ENCODE results near the gene ABCC2.

ABCC2 gene

DNA sequence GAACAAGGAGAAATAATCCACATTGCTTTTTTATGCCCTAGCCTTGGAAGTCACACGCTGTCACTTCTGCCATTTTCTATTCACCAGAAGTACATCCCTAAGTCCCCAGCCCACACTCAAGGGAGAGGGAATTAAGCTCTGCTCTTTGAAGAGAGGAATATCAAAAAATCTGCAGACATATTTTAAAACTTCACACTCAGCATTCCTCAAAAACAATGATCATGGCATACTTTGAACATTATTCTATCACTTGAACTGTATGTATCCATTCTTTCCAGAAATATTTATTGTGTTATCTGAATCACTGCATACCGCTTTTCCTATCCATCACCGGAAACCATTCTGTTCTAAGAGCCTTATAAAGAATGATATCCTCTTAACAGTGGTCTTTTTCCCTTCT lies 9.4 kb downstream of the ABCC2 start:
- H3K9ac ChIP-seq (ENCODE audit: low read length), result no peak overlapping the region
- no peaks in the 10 kb centered on the region for H3K4me1 ChIP-seq (ENCODE audit: control insufficient read depth, insufficient read depth, low read length)
- no peak overlapping the region for H3K4me3 ChIP-seq (ENCODE audit: low read depth, low read length)
- H3K36me3 ChIP-seq (ENCODE audit: control insufficient read depth, insufficient read depth, low read length), result no peaks in the 10 kb centered on the region
- no peaks in the 10 kb centered on the region for H3K27me3 ChIP-seq (ENCODE audit: control insufficient read depth, insufficient read depth, low read length)
- no peaks in the 10 kb centered on the region for H3K9me3 ChIP-seq (ENCODE audit: control insufficient read depth, insufficient read depth, low read depth, low read length)
- no peak overlapping the region for H3K27ac ChIP-seq (ENCODE audit: low read depth, low read length)

DNA sequence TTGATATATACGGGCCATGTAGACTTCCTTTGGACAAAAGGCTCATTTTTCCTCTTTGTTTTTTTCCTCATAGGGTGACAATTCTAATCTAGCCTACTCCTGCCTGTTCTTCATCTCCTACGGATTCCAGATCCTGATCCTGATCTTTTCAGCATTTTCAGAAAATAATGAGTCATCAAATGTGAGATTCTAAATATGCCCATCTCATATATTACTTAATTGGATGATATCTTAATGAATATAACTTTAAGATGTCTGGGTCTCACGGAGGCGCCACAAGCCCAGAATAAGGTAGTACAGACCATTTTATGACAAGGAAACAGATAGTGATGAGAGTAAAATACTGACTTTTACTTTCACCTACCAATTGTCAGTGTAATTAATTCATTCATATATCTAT lies 11.4 kb downstream of the ABCC2 start:
- no peaks in the 10 kb centered on the region for H3K9me3 ChIP-seq (ENCODE audit: control insufficient read depth, insufficient read depth, low read depth, low read length)
- H3K27me3 ChIP-seq (ENCODE audit: control insufficient read depth, insufficient read depth, low read length), result no peaks in the 10 kb centered on the region
- H3K9ac ChIP-seq (ENCODE audit: low read length), result no peak overlapping the region
- no peak overlapping the region for H3K27ac ChIP-seq (ENCODE audit: low read depth, low read length)
- no peaks in the 10 kb centered on the region for H3K36me3 ChIP-seq (ENCODE audit: control insufficient read depth, insufficient read depth, low read length)
- no peak overlapping the region for H3K4me3 ChIP-seq (ENCODE audit: low read depth, low read length)
- H3K4me1 ChIP-seq (ENCODE audit: control insufficient read depth, insufficient read depth, low read length), result no peaks in the 10 kb centered on the region

DNA sequence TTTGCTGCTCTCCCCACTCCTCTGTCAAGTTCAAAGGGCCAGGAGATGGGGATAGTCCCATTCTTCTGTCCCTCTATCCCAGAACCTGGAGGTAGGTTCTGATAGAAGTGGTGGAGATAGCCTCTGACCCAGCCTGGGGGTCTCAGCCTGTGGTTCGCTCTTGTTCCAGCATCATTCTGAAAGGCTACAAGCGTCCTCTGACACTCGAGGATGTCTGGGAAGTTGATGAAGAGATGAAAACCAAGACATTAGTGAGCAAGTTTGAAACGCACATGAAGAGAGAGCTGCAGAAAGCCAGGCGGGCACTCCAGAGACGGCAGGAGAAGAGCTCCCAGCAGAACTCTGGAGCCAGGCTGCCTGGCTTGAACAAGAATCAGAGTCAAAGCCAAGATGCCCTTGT lies 14.5 kb downstream of the ABCC2 start:
- Histone ChIP-seq H3K4me3 (ENCODE audit: low read depth, low read length) (no peak overlapping the region), H3K27me3 (ENCODE audit: control insufficient read depth, insufficient read depth, low read length) (no peaks in the 10 kb centered on the region), H3K27ac (ENCODE audit: low read depth, low read length) (no peak overlapping the region), H3K4me1 (ENCODE audit: control insufficient read depth, insufficient read depth, low read length) (no peaks in the 10 kb centered on the region), H3K9me3 (ENCODE audit: control insufficient read depth, insufficient read depth, low read depth, low read length) (no peaks in the 10 kb centered on the region), H3K36me3 (ENCODE audit: control insufficient read depth, insufficient read depth, low read length) (no peaks in the 10 kb centered on the region), H3K9ac (ENCODE audit: low read length) (no peak overlapping the region)

DNA sequence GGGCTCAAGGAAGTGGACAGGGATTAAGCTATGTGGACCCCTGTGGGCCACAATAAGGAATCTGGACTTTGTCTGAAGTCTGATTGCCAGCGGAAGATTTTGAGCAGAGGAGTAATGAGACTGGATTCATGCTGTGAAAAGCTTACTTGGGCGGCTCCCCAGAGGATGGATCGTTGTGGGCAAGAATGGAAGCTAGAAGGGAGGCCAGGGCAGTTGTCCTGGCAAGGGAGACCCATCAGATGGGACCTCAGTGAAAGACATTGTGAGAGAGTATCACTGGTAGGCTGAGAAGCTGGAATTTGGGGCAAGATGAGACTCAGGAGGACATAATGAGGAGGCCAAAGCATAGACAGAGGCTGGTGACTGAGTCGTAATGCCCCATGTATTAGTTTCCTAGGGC lies 15.6 kb downstream of the ABCC2 start:
- no peaks in the 10 kb centered on the region for H3K36me3 ChIP-seq (ENCODE audit: control insufficient read depth, insufficient read depth, low read length)

DNA sequence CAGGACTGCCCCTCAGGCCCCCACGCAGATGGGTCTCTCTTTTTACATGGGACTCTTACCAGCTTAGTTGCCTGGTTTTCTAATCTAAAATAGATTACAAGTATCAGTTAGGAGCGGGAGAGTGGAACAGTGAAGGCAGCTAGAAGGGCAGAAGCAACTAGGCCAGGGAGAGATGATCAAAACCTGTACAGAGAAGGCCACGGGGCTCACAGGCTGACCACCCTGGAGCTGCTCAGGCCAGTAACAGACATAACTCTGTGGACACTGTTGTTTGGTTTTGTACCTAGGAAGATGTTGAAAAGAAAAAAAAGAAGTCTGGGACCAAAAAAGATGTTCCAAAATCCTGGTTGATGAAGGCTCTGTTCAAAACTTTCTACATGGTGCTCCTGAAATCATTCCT lies 16.5 kb downstream of the ABCC2 start:
- H3K27me3 ChIP-seq (ENCODE audit: control insufficient read depth, insufficient read depth, low read length), result no peaks in the 10 kb centered on the region
- no peaks in the 10 kb centered on the region for H3K9me3 ChIP-seq (ENCODE audit: control insufficient read depth, insufficient read depth, low read depth, low read length)
- no peaks in the 10 kb centered on the region for H3K4me1 ChIP-seq (ENCODE audit: control insufficient read depth, insufficient read depth, low read length)
- no peaks in the 10 kb centered on the region for H3K36me3 ChIP-seq (ENCODE audit: control insufficient read depth, insufficient read depth, low read length)
- no peak overlapping the region for H3K4me3 ChIP-seq (ENCODE audit: low read depth, low read length)
- no peak overlapping the region for H3K27ac ChIP-seq (ENCODE audit: low read depth, low read length)
- H3K9ac ChIP-seq (ENCODE audit: low read length), result no peak overlapping the region

More for the DNA sequence above, 15.6 kb downstream of the ABCC2 start:
- H3K4me3 ChIP-seq (ENCODE audit: low read depth, low read length), result no peak overlapping the region
- no peak overlapping the region for H3K9ac ChIP-seq (ENCODE audit: low read length)
- no peaks in the 10 kb centered on the region for H3K27me3 ChIP-seq (ENCODE audit: control insufficient read depth, insufficient read depth, low read length)
- no peaks in the 10 kb centered on the region for H3K9me3 ChIP-seq (ENCODE audit: control insufficient read depth, insufficient read depth, low read depth, low read length)
- no peak overlapping the region for H3K27ac ChIP-seq (ENCODE audit: low read depth, low read length)
- no peaks in the 10 kb centered on the region for H3K4me1 ChIP-seq (ENCODE audit: control insufficient read depth, insufficient read depth, low read length)

DNA sequence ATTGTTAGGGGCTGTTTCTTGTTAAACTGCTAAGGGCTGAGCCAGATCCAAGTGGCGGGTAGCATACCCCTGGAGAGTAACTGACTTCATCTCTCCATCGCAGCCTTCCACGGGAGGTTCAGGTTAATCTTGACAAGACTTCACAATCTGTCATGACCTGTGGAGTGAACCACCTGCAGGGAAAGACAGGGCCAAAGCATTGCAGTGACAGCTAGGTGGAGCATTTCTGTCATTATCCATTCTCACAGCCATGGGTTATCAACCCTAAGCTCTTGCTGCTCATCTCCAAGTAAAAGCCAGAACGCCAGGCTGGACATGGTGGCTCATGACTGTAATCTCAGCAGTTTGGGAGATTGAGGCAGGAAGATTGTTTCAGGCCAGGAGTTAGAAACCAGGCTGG lies 17.2 kb downstream of the ABCC2 start:
- H3K4me3 ChIP-seq (ENCODE audit: low read depth, low read length), result no peak overlapping the region
- no peak overlapping the region for H3K9ac ChIP-seq (ENCODE audit: low read length)
- no peaks in the 10 kb centered on the region for H3K4me1 ChIP-seq (ENCODE audit: control insufficient read depth, insufficient read depth, low read length)
- no peaks in the 10 kb centered on the region for H3K9me3 ChIP-seq (ENCODE audit: control insufficient read depth, insufficient read depth, low read depth, low read length)
- no peak overlapping the region for H3K27ac ChIP-seq (ENCODE audit: low read depth, low read length)
- no peaks in the 10 kb centered on the region for H3K27me3 ChIP-seq (ENCODE audit: control insufficient read depth, insufficient read depth, low read length)
- no peaks in the 10 kb centered on the region for H3K36me3 ChIP-seq (ENCODE audit: control insufficient read depth, insufficient read depth, low read length)

DNA sequence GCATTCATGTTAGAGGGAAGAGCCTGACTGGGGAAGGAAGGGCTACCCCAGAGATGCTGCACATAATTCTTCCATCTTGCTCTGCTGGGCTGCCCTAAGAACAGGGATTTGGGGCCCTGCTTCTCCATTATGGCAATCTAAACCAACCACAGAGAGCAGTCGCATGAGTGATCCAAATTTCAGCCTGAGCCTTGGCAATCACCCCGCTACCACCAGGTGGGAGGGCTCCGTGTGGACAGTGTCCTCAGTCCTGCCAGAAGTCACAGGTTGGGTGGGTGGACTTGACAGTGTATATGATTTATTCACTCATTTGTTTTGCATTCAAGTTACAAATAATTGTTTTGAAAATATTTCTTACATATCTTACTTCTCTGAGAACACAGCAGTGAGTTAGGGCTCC lies 22.0 kb downstream of the ABCC2 start:
- no peak overlapping the region for H3K27ac ChIP-seq (ENCODE audit: low read depth, low read length)
- H3K9ac ChIP-seq (ENCODE audit: low read length), result no peak overlapping the region
- H3K9me3 ChIP-seq (ENCODE audit: control insufficient read depth, insufficient read depth, low read depth, low read length), result no peaks in the 10 kb centered on the region
- H3K36me3 ChIP-seq (ENCODE audit: control insufficient read depth, insufficient read depth, low read length), result no peaks in the 10 kb centered on the region
- no peaks in the 10 kb centered on the region for H3K4me1 ChIP-seq (ENCODE audit: control insufficient read depth, insufficient read depth, low read length)
- H3K4me3 ChIP-seq (ENCODE audit: low read depth, low read length), result no peak overlapping the region
- H3K27me3 ChIP-seq (ENCODE audit: control insufficient read depth, insufficient read depth, low read length), result no peaks in the 10 kb centered on the region

DNA sequence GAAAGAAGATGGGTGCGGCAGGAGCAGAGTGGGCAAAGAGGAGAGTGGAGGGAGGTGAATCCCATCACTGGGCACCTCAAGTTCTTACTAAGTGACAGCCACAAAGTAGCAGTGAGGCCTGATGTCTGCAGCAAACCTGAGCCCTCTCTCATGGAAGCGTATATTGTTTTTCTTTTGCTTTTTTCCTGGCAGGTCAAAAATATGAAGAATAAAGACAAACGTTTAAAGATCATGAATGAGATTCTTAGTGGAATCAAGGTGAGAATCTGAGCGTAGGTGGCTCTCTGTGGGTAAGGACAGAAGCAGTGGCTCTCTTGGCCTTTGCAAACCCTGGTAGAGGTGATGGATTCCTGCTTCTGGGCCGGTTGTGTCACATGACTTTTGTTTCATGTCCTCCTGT lies 22.8 kb downstream of the ABCC2 start:
- no peak overlapping the region for H3K9ac ChIP-seq (ENCODE audit: low read length)
- H3K36me3 ChIP-seq (ENCODE audit: control insufficient read depth, insufficient read depth, low read length), result no peaks in the 10 kb centered on the region

DNA sequence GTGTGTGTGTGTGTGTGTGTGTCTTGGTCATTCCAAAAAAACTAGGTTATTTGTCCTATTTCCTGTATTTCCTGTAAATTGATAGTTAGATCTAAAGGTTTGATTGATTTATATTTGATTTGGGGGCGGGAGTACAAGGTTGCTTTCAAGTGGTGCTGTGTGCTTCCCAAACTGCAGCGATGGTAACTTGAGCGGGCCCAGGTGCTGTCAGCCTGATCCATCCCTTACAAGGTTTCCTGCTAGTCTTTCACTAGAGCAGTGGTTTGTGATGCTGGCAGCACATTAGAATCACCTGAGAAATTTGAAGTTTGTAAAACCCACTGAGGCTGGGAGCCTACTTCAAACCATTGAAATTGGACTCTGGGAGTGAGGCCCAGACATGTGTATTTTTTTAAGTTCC lies 23.7 kb downstream of the ABCC2 start:
- Histone ChIP-seq H3K4me1 (ENCODE audit: control insufficient read depth, insufficient read depth, low read length) (no peaks in the 10 kb centered on the region), H3K4me3 (ENCODE audit: low read depth, low read length) (no peak overlapping the region), H3K9me3 (ENCODE audit: control insufficient read depth, insufficient read depth, low read depth, low read length) (no peaks in the 10 kb centered on the region), H3K27ac (ENCODE audit: low read depth, low read length) (no peak overlapping the region), H3K9ac (ENCODE audit: low read length) (no peak overlapping the region), H3K27me3 (ENCODE audit: control insufficient read depth, insufficient read depth, low read length) (no peaks in the 10 kb centered on the region), H3K36me3 (ENCODE audit: control insufficient read depth, insufficient read depth, low read length) (no peaks in the 10 kb centered on the region)

More for the DNA sequence above, 22.8 kb downstream of the ABCC2 start:
- Histone ChIP-seq H3K27me3 (ENCODE audit: control insufficient read depth, insufficient read depth, low read length) (no peaks in the 10 kb centered on the region), H3K27ac (ENCODE audit: low read depth, low read length) (no peak overlapping the region), H3K4me3 (ENCODE audit: low read depth, low read length) (no peak overlapping the region), H3K9me3 (ENCODE audit: control insufficient read depth, insufficient read depth, low read depth, low read length) (no peaks in the 10 kb centered on the region), H3K4me1 (ENCODE audit: control insufficient read depth, insufficient read depth, low read length) (no peaks in the 10 kb centered on the region)

DNA sequence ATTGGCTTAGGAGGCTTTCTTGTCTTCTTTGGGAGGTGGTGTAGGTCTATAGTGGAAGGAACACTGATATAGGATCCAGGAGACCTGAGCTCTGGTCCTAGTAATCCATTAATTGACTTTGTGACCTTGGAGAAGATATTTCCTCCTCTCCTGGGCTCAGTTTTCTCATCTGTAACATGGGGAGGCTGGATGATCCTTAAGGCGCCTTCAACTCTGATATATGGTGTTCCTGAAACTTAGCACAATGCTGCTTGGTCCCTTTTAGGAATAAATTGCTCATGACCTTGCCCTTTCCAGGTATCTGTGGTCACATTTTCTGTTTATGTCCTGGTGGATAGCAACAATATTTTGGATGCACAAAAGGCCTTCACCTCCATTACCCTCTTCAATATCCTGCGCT lies 25.3 kb downstream of the ABCC2 start:
- H3K36me3 ChIP-seq (ENCODE audit: control insufficient read depth, insufficient read depth, low read length), result no peaks in the 10 kb centered on the region

DNA sequence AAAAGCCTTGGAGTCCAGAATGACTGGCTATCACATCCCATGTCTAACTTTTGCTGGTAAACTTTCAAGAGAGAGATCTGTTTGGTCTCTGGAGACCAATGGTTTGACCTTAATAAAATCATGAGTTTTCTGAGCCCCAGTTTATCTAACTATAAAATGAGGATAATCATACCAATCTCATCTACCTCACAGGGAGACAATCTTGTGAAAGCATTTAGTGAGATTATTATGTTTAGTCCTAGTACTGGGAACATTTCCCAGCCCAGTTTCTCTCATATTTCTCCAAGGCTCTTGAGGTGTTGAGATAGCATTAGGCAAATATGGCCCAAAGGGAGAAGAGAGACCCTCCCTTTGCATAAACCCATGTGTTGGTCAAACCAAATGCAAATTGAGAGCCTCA lies 25.8 kb downstream of the ABCC2 start:
- Histone ChIP-seq H3K9ac (ENCODE audit: low read length) (no peak overlapping the region), H3K36me3 (ENCODE audit: control insufficient read depth, insufficient read depth, low read length) (no peaks in the 10 kb centered on the region), H3K27ac (ENCODE audit: low read depth, low read length) (no peak overlapping the region), H3K27me3 (ENCODE audit: control insufficient read depth, insufficient read depth, low read length) (no peaks in the 10 kb centered on the region), H3K4me1 (ENCODE audit: control insufficient read depth, insufficient read depth, low read length) (no peaks in the 10 kb centered on the region), H3K4me3 (ENCODE audit: low read depth, low read length) (no peak overlapping the region), H3K9me3 (ENCODE audit: control insufficient read depth, insufficient read depth, low read depth, low read length) (no peaks in the 10 kb centered on the region)

More for the DNA sequence above, 25.3 kb downstream of the ABCC2 start:
- no peak overlapping the region for H3K27ac ChIP-seq (ENCODE audit: low read depth, low read length)
- H3K4me1 ChIP-seq (ENCODE audit: control insufficient read depth, insufficient read depth, low read length), result no peaks in the 10 kb centered on the region
- H3K9me3 ChIP-seq (ENCODE audit: control insufficient read depth, insufficient read depth, low read depth, low read length), result no peaks in the 10 kb centered on the region
- no peaks in the 10 kb centered on the region for H3K27me3 ChIP-seq (ENCODE audit: control insufficient read depth, insufficient read depth, low read length)
- no peak overlapping the region for H3K9ac ChIP-seq (ENCODE audit: low read length)
- H3K4me3 ChIP-seq (ENCODE audit: low read depth, low read length), result no peak overlapping the region

DNA sequence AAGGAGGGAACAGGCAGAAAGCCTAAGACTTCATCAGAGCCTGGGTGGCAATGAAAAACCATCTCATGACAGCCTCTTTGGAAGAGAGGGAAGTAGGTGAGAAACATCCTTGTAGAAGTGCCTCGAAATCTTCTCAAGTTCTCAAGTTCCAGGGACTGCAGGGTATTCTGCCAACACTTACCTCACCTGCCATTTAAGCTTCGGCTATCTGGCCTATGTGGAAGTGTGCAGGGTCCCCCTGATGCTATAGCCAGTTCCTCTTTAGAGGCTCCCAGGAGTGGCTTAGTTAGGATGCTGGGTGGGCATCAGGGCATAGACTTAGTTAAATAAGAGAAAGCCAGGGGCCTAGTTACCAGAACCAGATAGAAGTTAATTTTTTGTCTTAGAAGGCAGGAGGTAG lies 27.0 kb downstream of the ABCC2 start:
- H3K36me3 ChIP-seq (ENCODE audit: control insufficient read depth, insufficient read depth, low read length), result no peaks in the 10 kb centered on the region
- H3K4me3 ChIP-seq (ENCODE audit: low read depth, low read length), result no peak overlapping the region
- no peaks in the 10 kb centered on the region for H3K27me3 ChIP-seq (ENCODE audit: control insufficient read depth, insufficient read depth, low read length)
- no peak overlapping the region for H3K9ac ChIP-seq (ENCODE audit: low read length)
- H3K9me3 ChIP-seq (ENCODE audit: control insufficient read depth, insufficient read depth, low read depth, low read length), result no peaks in the 10 kb centered on the region
- H3K27ac ChIP-seq (ENCODE audit: low read depth, low read length), result no peak overlapping the region
- H3K4me1 ChIP-seq (ENCODE audit: control insufficient read depth, insufficient read depth, low read length), result no peaks in the 10 kb centered on the region

Data from HUES6 (cell line).